GM13976 (cell line): ENCODE measurements around the gene KATNB1.

ENCODE experiments used
- DNase-seq: peaks from one replicate; pipeline ENCODE4 v3.0.0; 2012; ENCODE audit warnings: low spot score
- CTCF ChIP-seq: IDR thresholded peaks from 2 replicates; pipeline ENCODE4 v1.5.1; 2012; ENCODE audit warnings: borderline replicate concordance, mild to moderate bottlenecking; ENCODE audit not compliant: insufficient read depth; ENCODE audit errors: extremely low read depth, missing control alignments, control extremely low read depth
- in situ Hi-C: fragments of 300-500 bp; cut with MboI; formaldehyde crosslinking; loops from one replicate; pipeline ENCODE4 v1.12.0; 2022; ENCODE audit warnings: low sequenced_read_pairs, mixed read lengths, inconsistent platforms; ENCODE audit not compliant: unreplicated experiment

KATNB1 gene

GRCh38 chr16:57760357-57761160 lies 25.0 kb downstream of the KATNB1 start:
- DNase-seq, result no peak
- in situ Hi-C loops, result no loop called here
- no peak for TF ChIP-seq CTCF

- no peak for TF ChIP-seq CTCF
- in situ Hi-C loops, result no loop called here
- DNase-seq, result no peak
Observed at GRCh38 chr16:57761301-57761700, 25.7 kb downstream of the KATNB1 start.

GRCh38 chr16:57761957-57762356 lies 26.4 kb downstream of the KATNB1 start:
- DNase-seq, result no peak
- in situ Hi-C loops, result no loop called here
- no peak for TF ChIP-seq CTCF

- in situ Hi-C loops, result no loop called here
Observed at GRCh38 chr16:57762365-57763040, 26.9 kb downstream of the KATNB1 start.

GRCh38 chr16:57763285-57764005 lies 27.9 kb downstream of the KATNB1 start:
- DNase-seq, result no peak
- in situ Hi-C loops, result no loop called here
- no peak for TF ChIP-seq CTCF

More at GRCh38 chr16:57762365-57763040, 26.9 kb downstream of the KATNB1 start:
- DNase-seq, result no peak
- TF ChIP-seq CTCF, result no peak

- TF ChIP-seq CTCF, result no peak
- no peak for DNase-seq
- in situ Hi-C loops, result no loop called here
Observed at GRCh38 chr16:57764006-57764340, 28.4 kb downstream of the KATNB1 start.
